ENCODE data around the gene MACF1. TPM values are rescaled to one million over a fixed set of nuclear protein-coding genes. Genes with fewer than 3 reads are reported as not detected.
A peak's percentile ranks its signal among the peaks of the same experiment; 100 is the strongest.

MACF1 gene
- total RNA-seq, 1 experiment from 2014 or later, result 190 TPM

DNA sequence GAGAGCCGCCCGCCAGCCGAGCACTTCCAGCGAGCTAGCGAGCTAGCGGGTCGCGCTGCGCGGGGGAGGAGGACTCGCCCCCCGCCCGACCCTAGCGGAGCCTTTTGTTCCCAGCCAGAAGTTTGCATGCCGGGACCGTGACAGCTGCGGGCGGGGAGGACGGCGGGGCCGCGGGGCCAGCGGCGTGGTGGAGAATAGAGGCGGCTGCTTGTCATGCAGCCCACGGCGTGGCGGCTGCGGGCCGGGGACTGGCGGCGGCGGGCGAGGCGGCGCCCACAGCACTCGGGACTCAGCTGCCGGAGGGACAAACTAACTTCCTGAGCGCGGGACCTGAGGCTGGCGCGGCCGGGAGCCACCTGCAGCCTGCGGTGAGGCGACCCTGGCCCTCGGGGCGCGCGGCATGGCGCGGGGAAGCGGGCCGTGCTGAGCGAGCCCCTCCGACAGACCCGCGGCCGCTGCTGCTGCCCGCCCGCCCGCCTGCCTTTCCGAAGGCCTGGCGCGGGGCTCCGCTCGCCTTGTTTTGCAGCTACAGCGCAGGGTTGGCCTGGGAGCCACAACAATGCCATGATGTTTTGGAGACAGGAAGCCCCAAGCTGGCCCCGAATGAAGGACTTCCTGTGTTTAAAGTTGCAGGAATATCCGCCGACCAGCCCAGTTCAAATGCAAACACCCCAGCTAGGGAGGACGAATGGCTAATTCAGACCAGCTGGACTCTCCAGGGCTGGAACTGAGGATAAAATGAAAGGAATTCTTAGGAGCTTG is 204.7 kb downstream of the MACF1 start:
- no peaks in the 10 kb centered on the region for H3K79me1 ChIP-seq (ENCODE audit: insufficient read depth, low read depth, low read length, poor library complexity, severe bottlenecking)
- H3K27me3 ChIP-seq (ENCODE audit: insufficient read depth, low read length), result no peaks in the 10 kb centered on the region
- H3K4me1 ChIP-seq (ENCODE audit: insufficient read depth, low read length), result peaks cover 14% of the 10 kb centered on the region; the same call in 1 of the 2 replicates
- Mint-ChIP-seq H3K27me3 (ENCODE audit: low read depth) (no peaks in the 10 kb centered on the region), H3K27ac (peak overlapping the region; percentile 83 to 97 (median 92)), H3K4me3 (peak overlapping the region; percentile 80 to 82), H3K4me1 (peaks cover 44 to 54% of the 10 kb centered on the region in 2 experiments), H3K36me3 (ENCODE audit: insufficient read depth in 1 of 3, low read depth in 3 of 3) (peaks cover 29 to 34% (median 34%) of the 10 kb centered on the region in 3 experiments), H3K9me3 (peaks cover 0 to 28% of the 10 kb centered on the region in 2 experiments; a peak in 3 of 5 replicates)
- no peak overlapping the region for H3T11ph ChIP-seq (ENCODE audit: low read length)
- no peak overlapping the region for H2BK20ac ChIP-seq (ENCODE audit: low read depth, low read length, poor library complexity, severe bottlenecking)
- peak overlapping the region; percentile 82 for H3K27ac ChIP-seq (ENCODE audit: insufficient read length, low read depth, low read length)
- peak overlapping the region; percentile 64 for H3K9ac ChIP-seq (ENCODE audit: extremely low read depth, insufficient read length, low read length)
- peak; percentile 78 for DNase-seq
- peaks cover 22% of the 10 kb centered on the region; the same call in 1 of the 2 replicates for H3K79me2 ChIP-seq (ENCODE audit: insufficient read depth, low read length)
- H3K56ac ChIP-seq (ENCODE audit: insufficient read length, low read depth, low read length), result no peak overlapping the region
- H2BK5ac ChIP-seq (ENCODE audit: insufficient read length, low read length), result no peak overlapping the region
- TF ChIP-seq, protein P1, sequence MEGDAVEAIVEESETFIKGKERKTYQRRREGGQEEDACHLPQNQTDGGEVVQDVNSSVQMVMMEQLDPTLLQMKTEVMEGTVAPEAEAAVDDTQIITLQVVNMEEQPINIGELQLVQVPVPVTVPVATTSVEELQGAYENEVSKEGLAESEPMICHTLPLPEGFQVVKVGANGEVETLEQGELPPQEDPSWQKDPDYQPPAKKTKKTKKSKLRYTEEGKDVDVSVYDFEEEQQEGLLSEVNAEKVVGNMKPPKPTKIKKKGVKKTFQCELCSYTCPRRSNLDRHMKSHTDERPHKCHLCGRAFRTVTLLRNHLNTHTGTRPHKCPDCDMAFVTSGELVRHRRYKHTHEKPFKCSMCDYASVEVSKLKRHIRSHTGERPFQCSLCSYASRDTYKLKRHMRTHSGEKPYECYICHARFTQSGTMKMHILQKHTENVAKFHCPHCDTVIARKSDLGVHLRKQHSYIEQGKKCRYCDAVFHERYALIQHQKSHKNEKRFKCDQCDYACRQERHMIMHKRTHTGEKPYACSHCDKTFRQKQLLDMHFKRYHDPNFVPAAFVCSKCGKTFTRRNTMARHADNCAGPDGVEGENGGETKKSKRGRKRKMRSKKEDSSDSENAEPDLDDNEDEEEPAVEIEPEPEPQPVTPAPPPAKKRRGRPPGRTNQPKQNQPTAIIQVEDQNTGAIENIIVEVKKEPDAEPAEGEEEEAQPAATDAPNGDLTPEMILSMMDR (conservative IDR thresholded peaks at IDR 0.05), result no peak
- H3K14ac ChIP-seq (ENCODE audit: insufficient read depth, low read length), result peak overlapping the region; percentile 94; the same call in 1 of the 2 replicates
- no peaks in the 10 kb centered on the region for H3K9me3 ChIP-seq (ENCODE audit: control insufficient read depth, low read depth, low read length)
- no peak overlapping the region for H4K8ac ChIP-seq (replicated peaks; ENCODE audit: insufficient read length, low read depth, low read length)
- H4K91ac ChIP-seq (ENCODE audit: insufficient read length, low read depth, low read length), result no peak overlapping the region
- H3K23me2 ChIP-seq (ENCODE audit: insufficient read length, low read depth, low read length, poor library complexity, severe bottlenecking), result peaks cover 6% of the 10 kb centered on the region
- H2AK5ac ChIP-seq (ENCODE audit: insufficient read length, low read length), result no peak overlapping the region
- no peak overlapping the region for H2BK12ac ChIP-seq (ENCODE audit: insufficient read length, low read depth, low read length)
- H2AFZ ChIP-seq (ENCODE audit: low read length), result no peak overlapping the region
- no peak overlapping the region for H3K4ac ChIP-seq (ENCODE audit: low read depth, low read length)
- H2BK15ac ChIP-seq (ENCODE audit: low read depth, low read length), result no peak overlapping the region; the same call in 1 of the 2 replicates
- no peak overlapping the region for H4K5ac ChIP-seq (ENCODE audit: insufficient read length, low read depth, low read length)
- H2BK120ac ChIP-seq (ENCODE audit: low read depth, low read length, poor library complexity, severe bottlenecking), result no peak overlapping the region
- no peak overlapping the region for H3K23ac ChIP-seq (ENCODE audit: insufficient read length, low read depth, low read length)
- WGBS (ENCODE audit: extremely low coverage, insufficient read length, low lambda C conversion rate), result no CpG with 5 or more reads among the region's 71 CpGs
- peak overlapping the region; percentile 22 for H3K4me2 ChIP-seq (ENCODE audit: insufficient read depth, insufficient read length, low read length)
- no peak overlapping the region for H3K18ac ChIP-seq (ENCODE audit: insufficient read length, low read depth, low read length)
- H4K20me1 ChIP-seq (ENCODE audit: control insufficient read depth, insufficient read depth, insufficient read length), result no peaks in the 10 kb centered on the region
